A673 (cell line): ENCODE results near the gene AQP2. TPM values are rescaled to one million over a fixed set of nuclear protein-coding genes. Genes with fewer than 3 reads are reported as not detected.
A peak's percentile ranks its signal among the peaks of the same experiment; 100 is the strongest.

Experiments used
- BruUV-seq: library from RNA; stranded (reverse); fragments of 400-500 nt; replicated peaks from 2 replicates; lab custom pipeline; 2021; lab: Mats Ljungman, UMichigan
- CTCF ChIA-PET: fragments of 300-600 bp; sonication (Branson Sonifier 250); formaldehyde crosslinking; loops from one replicate; lab custom pipeline; 2022; ENCODE audit warnings: antibody characterized with exemption; lab: Charles Lee
- POLR2A ChIA-PET: fragments of 300-600 bp; sonication (Branson Sonifier 250); formaldehyde crosslinking; loops from one replicate; lab custom pipeline; 2022; ENCODE audit warnings: antibody characterized with exemption; ENCODE audit not compliant: low non-redundant PET; lab: Charles Lee
- DNase-seq: peaks from one replicate; pipeline ENCODE4 v3.0.0-alpha.2; 2015; ENCODE audit warnings: low spot score
- H3K27ac ChIP-seq: fragments of 200-600 bp; sonication (generic); 2 replicates; pipeline ENCODE4 v1.5.1; 2016; ENCODE audit warnings: mixed run types, low read depth, mild to moderate bottlenecking, mixed read lengths, antibody characterized with exemption, low read length; ENCODE audit not compliant: poor library complexity, severe bottlenecking
- H3K27me3 ChIP-seq: fragments of 200-600 bp; sonication (generic); replicated peaks from 2 replicates; pipeline ENCODE4 v1.6.1; 2017; ENCODE audit warnings: mixed run types, low read depth, mild to moderate bottlenecking, mixed read lengths, antibody characterized with exemption, low read length; ENCODE audit not compliant: insufficient read depth, poor library complexity
- H3K36me3 ChIP-seq: fragments of 200-600 bp; sonication (generic); 2 replicates; pipeline ENCODE4 v1.6.1; 2016; ENCODE audit warnings: mixed run types, mild to moderate bottlenecking, mixed read lengths, antibody characterized with exemption, low read length; ENCODE audit not compliant: insufficient read depth, poor library complexity, severe bottlenecking
- H3K4me1 ChIP-seq: fragments of 200-600 bp; sonication (generic); 2 replicates; pipeline ENCODE4 v1.6.1; 2017; ENCODE audit warnings: mixed run types, mild to moderate bottlenecking, mixed read lengths, antibody characterized with exemption, low read length; ENCODE audit not compliant: insufficient read depth, poor library complexity, severe bottlenecking
- H3K4me3 ChIP-seq: fragments of 200-600 bp; sonication (generic); 2 replicates; pipeline ENCODE4 v1.5.1; 2016; ENCODE audit warnings: low read depth, mixed run types, mild to moderate bottlenecking, mixed read lengths, low read length; ENCODE audit not compliant: poor library complexity, severe bottlenecking
- H3K9me3 ChIP-seq: fragments of 200-600 bp; sonication (generic); 2 replicates; pipeline ENCODE4 v1.6.1; 2016; ENCODE audit warnings: mixed run types, low read depth, mild to moderate bottlenecking, mixed read lengths, antibody characterized with exemption, low read length; ENCODE audit not compliant: poor library complexity, severe bottlenecking
- CTCF ChIP-seq: fragments of 300-800, 200-600 bp; sonication (generic); conservative IDR thresholded peaks from 2 replicates; pipeline ENCODE4 v1.5.1; 2017; ENCODE audit warnings: low read depth, mild to moderate bottlenecking, antibody characterized with exemption, low read length, moderate library complexity, mixed read lengths
- EZH2 ChIP-seq: fragments of 200-600 bp; sonication (generic); IDR thresholded peaks from 2 replicates; pipeline ENCODE4 v1.6.1; 2017; ENCODE audit warnings: borderline replicate concordance, low read depth, mild to moderate bottlenecking, mixed read lengths, antibody characterized with exemption, low read length; ENCODE audit not compliant: poor library complexity, severe bottlenecking
- intact Hi-C: fragments of 100-400 bp; cut with micrococcal nuclease; formaldehyde crosslinking; loops from one replicate; pipeline ENCODE4 v1.10.0; 2022; ENCODE audit not compliant: unreplicated experiment
- total RNA-seq: library from RNA; stranded (reverse); gene quantifications from 2 replicates; pipeline ENCODE4 v1.2.3, GENCODE V29; 2021

AQP2 gene
- total RNA-seq, 1 experiment from 2014 or later: not detected

GRCh38 chr12:49959685-49960473 lies 9.3 kb downstream of the AQP2 start:
- no peaks in the 10 kb centered on the region for H3K36me3 ChIP-seq
- no peak for DNase-seq
- H3K4me1 ChIP-seq: no peaks in the 10 kb centered on the region
- no peak overlapping the region for H3K4me3 ChIP-seq
- ChIA-PET POLR2A (no interaction called here), CTCF (interaction anchor here (1.0 kb wide), 1 partner anchor 14 kb away, joined by 6 read pairs; no protein-coding TSS in a partner anchor)
- H3K9me3 ChIP-seq: no peaks in the 10 kb centered on the region
- H3K27me3 ChIP-seq: peaks cover 50% of the 10 kb centered on the region
- TF ChIP-seq EZH2 (no peak), CTCF (no peak)
- no TSS peak for BruUV-seq
- intact Hi-C loops: no loop called here
- H3K27ac ChIP-seq: no peak overlapping the region

- no peaks in the 10 kb centered on the region for H3K4me1 ChIP-seq
- POLR2A ChIA-PET: no interaction called here
- peaks cover 44% of the 10 kb centered on the region for H3K27me3 ChIP-seq
- no peak for DNase-seq
- no TSS peak for BruUV-seq
- no peaks in the 10 kb centered on the region for H3K36me3 ChIP-seq
- no peak overlapping the region for H3K4me3 ChIP-seq
- intact Hi-C loops: no loop called here
- TF ChIP-seq EZH2 (no peak), CTCF (no peak)
- no peak overlapping the region for H3K27ac ChIP-seq
- CTCF ChIA-PET: interaction anchor here (1.0 kb wide), 1 partner anchor 15 kb away, joined by 6 read pairs; no protein-coding TSS in a partner anchor
- H3K9me3 ChIP-seq: no peaks in the 10 kb centered on the region
Observed at GRCh38 chr12:49960474-49961110, 10.1 kb downstream of the AQP2 start.

- POLR2A ChIA-PET: no interaction called here
Observed at GRCh38 chr12:49961111-49961922, 10.8 kb downstream of the AQP2 start, which contains the start of gene AQP5. AQP5 (plus strand) TSS chr12:49961872; CDS start chr12:49962018, 146 bp downstream.

More at GRCh38 chr12:49961111-49961922, 10.8 kb downstream of the AQP2 start, which contains the start of gene AQP5:
- Histone ChIP-seq H3K4me3 (peak within 1 kb of the TSS; percentile 15), H3K27ac (no peak within 1 kb of the TSS), H3K9me3 (no peaks in the 10 kb centered on the region), H3K27me3 (peaks cover 44% of the 10 kb centered on the region), H3K36me3 (no peaks in the 10 kb centered on the region), H3K4me1 (no peaks in the 10 kb centered on the region)
- DNase-seq: no peak
- TF ChIP-seq CTCF (no peak), EZH2 (peak; percentile 85)
- CTCF ChIA-PET: interaction anchor here (0.6 kb wide), 1 partner anchor 149 kb away, joined by 3 read pairs; no protein-coding TSS in a partner anchor
- intact Hi-C loops: no loop called here
- BruUV-seq: no TSS peak
